AG09309 (cell line): ENCODE data around the gene SPSB2.
"Not testable (repeated sequence)": the region's sequence is repeated elsewhere in the genome, so short reads cannot be mapped to it uniquely, and the experiment has no call there.

Experiments used
- DNase-seq: peaks from one replicate; pipeline ENCODE4 v3.0.0-alpha.2; 2010; ENCODE audit warnings: low read depth
- H3K4me3 ChIP-seq: 2 replicates; pipeline ENCODE4 v1.5.1; 2011; ENCODE audit warnings: mild to moderate bottlenecking, low read depth, low read length, moderate library complexity; ENCODE audit not compliant: control insufficient read depth
- CTCF ChIP-seq: IDR thresholded peaks from 2 replicates; pipeline ENCODE4 v1.5.1; 2011; ENCODE audit warnings: mild to moderate bottlenecking, low read depth, low read length, inconsistent platforms; ENCODE audit not compliant: insufficient read depth, control insufficient read depth; ENCODE audit errors: missing control alignments

SPSB2 gene

GRCh38 chr12:6899837-6900519, 26.9 kb upstream of the SPSB2 start:
- DNase-seq = no peak
- no peak overlapping the region for H3K4me3 ChIP-seq
- TF ChIP-seq CTCF = no peak

GRCh38 chr12:6899427-6899826, 26.3 kb upstream of the SPSB2 start:
- TF ChIP-seq CTCF = no peak
- DNase-seq = no peak

GRCh38 chr12:6896846-6897435, 23.8 kb upstream of the SPSB2 start:
- H3K4me3 ChIP-seq = no peak overlapping the region
- no peak for DNase-seq
- TF ChIP-seq CTCF = no peak

More at GRCh38 chr12:6899427-6899826, 26.3 kb upstream of the SPSB2 start:
- no peak overlapping the region for H3K4me3 ChIP-seq

GRCh38 chr12:6894321-6894720, 21.2 kb upstream of the SPSB2 start:
- no peak for TF ChIP-seq CTCF
- no peak for DNase-seq
- no peak overlapping the region for H3K4me3 ChIP-seq

- DNase-seq, H3K4me3 ChIP-seq: not testable (repeated sequence)
These were observed 19.6 kb upstream of the SPSB2 start for GRCh38 chr12:6892683-6893082.

- H3K4me3 ChIP-seq = peak overlapping the region; percentile 35
- no peak for DNase-seq
- no peak for TF ChIP-seq CTCF
These were observed 18.5 kb upstream of the SPSB2 start for GRCh38 chr12:6891646-6892001.

- peak; percentile 65 for TF ChIP-seq CTCF
- peak overlapping the region; percentile 35 for H3K4me3 ChIP-seq
- DNase-seq = peak; percentile 68
These were observed 17.9 kb upstream of the SPSB2 start for GRCh38 chr12:6890789-6891645.

- H3K4me3 ChIP-seq = not testable (repeated sequence)
These were observed 16.9 kb upstream of the SPSB2 start for GRCh38 chr12:6889775-6890573.

GRCh38 chr12:6888794-6889193, 15.7 kb upstream of the SPSB2 start:
- not testable (repeated sequence) for DNase-seq, H3K4me3 ChIP-seq

More at GRCh38 chr12:6889775-6890573, 16.9 kb upstream of the SPSB2 start:
- DNase-seq = not testable (repeated sequence)
